Measurements from ENCODE around the gene JAKMIP2.

The JAKMIP2 gene

GRCh38 chr5:147666419-147666818, 116.1 kb downstream of the JAKMIP2 start:
- Histone ChIP-seq H3K27ac (replicated peaks) (no peak overlapping the region), H3K4me3 (replicated peaks; ENCODE audit: insufficient read depth, low read length) (no peak overlapping the region), H3K27me3 (ENCODE audit: insufficient read depth, poor library complexity, severe bottlenecking) (no peaks in the 10 kb centered on the region)
- no peak for TF ChIP-seq SPI1 (IDR thresholded peaks at IDR 0.05; ENCODE audit: borderline replicate concordance, low read depth)
- no peak for TF ChIP-seq REST (IDR thresholded peaks at IDR 0.05; ENCODE audit: insufficient replicate concordance, low read depth)
- TF ChIP-seq GABPA (IDR thresholded peaks at IDR 0.05; ENCODE audit: low read depth) = no peak
- no peak for TF ChIP-seq CTCF (IDR thresholded peaks at IDR 0.05; ENCODE audit: insufficient read depth, low read length)
- no peak for TF ChIP-seq POLR2AphosphoS5 (IDR thresholded peaks at IDR 0.05; ENCODE audit: low read depth)
- no peak for DNase-seq (ENCODE audit: low read depth in 1 of 2, low spot score in 1 of 2)

DNA sequence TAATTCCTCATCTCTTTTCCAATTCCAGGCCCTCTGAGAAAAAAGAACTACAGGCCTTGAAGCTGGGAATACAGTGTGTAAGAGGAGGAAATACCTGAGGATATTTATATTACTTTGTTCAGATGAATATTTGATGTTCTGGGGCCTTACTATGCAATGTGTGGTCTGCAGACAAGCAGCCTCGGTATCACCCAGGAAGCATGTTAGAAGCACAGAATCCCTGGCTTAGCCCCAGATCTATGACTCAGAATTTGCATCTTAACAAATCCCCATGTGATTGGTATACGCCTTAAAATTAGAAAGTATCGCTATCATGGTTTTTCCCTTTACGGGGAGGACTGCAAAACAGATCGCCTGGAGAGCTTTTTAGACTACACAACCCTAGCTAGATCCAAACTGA, 121.0 kb downstream of the JAKMIP2 start:
- H3K27ac ChIP-seq (replicated peaks) = no peak overlapping the region
- no peak for TF ChIP-seq POLR2AphosphoS5 (IDR thresholded peaks at IDR 0.05; ENCODE audit: low read depth)
- no peak for TF ChIP-seq REST (IDR thresholded peaks at IDR 0.05; ENCODE audit: insufficient replicate concordance, low read depth)
- no peak for TF ChIP-seq GABPA (IDR thresholded peaks at IDR 0.05; ENCODE audit: low read depth)
- TF ChIP-seq SPI1 (IDR thresholded peaks at IDR 0.05; ENCODE audit: borderline replicate concordance, low read depth) = no peak
- no peak overlapping the region for H3K4me3 ChIP-seq (replicated peaks; ENCODE audit: insufficient read depth, low read length)
- H3K27me3 ChIP-seq (ENCODE audit: insufficient read depth, poor library complexity, severe bottlenecking) = no peaks in the 10 kb centered on the region
- no peak for DNase-seq (ENCODE audit: low read depth in 1 of 2, low spot score in 1 of 2)

- DNase-seq (ENCODE audit: low read depth in 1 of 2, low spot score in 1 of 2) = no peak
- H3K27ac ChIP-seq (replicated peaks) = no peak overlapping the region
- no peak overlapping the region for H3K4me3 ChIP-seq (replicated peaks; ENCODE audit: insufficient read depth, low read length)
- TF ChIP-seq SPI1 (IDR thresholded peaks at IDR 0.05; ENCODE audit: borderline replicate concordance, low read depth) (no peak), CTCF (IDR thresholded peaks at IDR 0.05; ENCODE audit: insufficient read depth, low read length) (no peak), GABPA (IDR thresholded peaks at IDR 0.05; ENCODE audit: low read depth) (no peak), POLR2AphosphoS5 (IDR thresholded peaks at IDR 0.05; ENCODE audit: low read depth) (no peak), REST (IDR thresholded peaks at IDR 0.05; ENCODE audit: insufficient replicate concordance, low read depth) (no peak)
- peaks cover 2% of the 10 kb centered on the region for H3K27me3 ChIP-seq (ENCODE audit: insufficient read depth, poor library complexity, severe bottlenecking)
Measured at GRCh38 chr5:147659166-147659929, 123.2 kb downstream of the JAKMIP2 start.

All from HL-60 (cell line).